Heart right ventricle (tissue), 16 donors: ENCODE results near the gene DYNC1LI1. TPM values are rescaled to one million over a fixed set of nuclear protein-coding genes. Genes with fewer than 3 reads are reported as not detected.

Experiments used
- ATAC-seq, 8 donors: fragments of 200-7000 bp; cut with Tn5 transposase; one replicate each; pipeline ENCODE4 v1.9.1; 2020; ENCODE audit warnings: mild to moderate bottlenecking in 8 of 8, moderate library complexity in 8 of 8, moderate number of reproducible peaks in 1 of 8
- DNase-seq, 2 donors: peaks; one replicate each; pipeline ENCODE4 v3.0.0-alpha.2; 2020
- H3K27ac ChIP-seq, 10 donors: fragments of 200-600 bp; sonication (generic) in 2 of 10; one replicate each; pipeline versions ENCODE4 v1.5.0 to v1.8.0; 2020 to 2022; ENCODE audit warnings: mild to moderate bottlenecking in 3 of 10
- H3K27me3 ChIP-seq, 7 donors: fragments of 200-600 bp; one replicate each; pipeline ENCODE4 v1.8.0; 2021 to 2022; ENCODE audit warnings: mild to moderate bottlenecking in 2 of 7
- H3K36me3 ChIP-seq, 9 donors: fragments of 200-600 bp; sonication (generic) in 1 of 9; one replicate each; pipeline versions ENCODE4 v1.5.0 to v1.8.0; 2020 to 2022; ENCODE audit warnings: mild to moderate bottlenecking in 2 of 9
- H3K4me1 ChIP-seq, 9 donors: fragments of 200-600 bp; sonication (generic) in 1 of 9; one replicate each; pipeline versions ENCODE4 v1.5.0 to v1.8.0; 2020 to 2022; ENCODE audit warnings: mild to moderate bottlenecking in 4 of 9
- H3K4me3 ChIP-seq, 10 donors: fragments of 200-600 bp; sonication (generic) in 2 of 10; one replicate each; pipeline versions ENCODE4 v1.5.0 to v1.8.0; 2020 to 2022; ENCODE audit warnings: mild to moderate bottlenecking in 7 of 10, moderate library complexity in 2 of 10
- H3K9me3 ChIP-seq, 11 donors: fragments of 200-600 bp in 10 of 11; sonication (generic) in 2 of 11; one replicate each; pipeline versions ENCODE4 v1.5.0 to v1.8.0; 2013 to 2022; ENCODE audit warnings: mild to moderate bottlenecking in 2 of 11, control low read depth in 1 of 11, moderate library complexity in 1 of 11
- CTCF ChIP-seq, 9 donors: fragments of 200-600 bp; sonication (generic) in 2 of 9; IDR thresholded peaks; one replicate each; pipeline versions ENCODE4 v1.5.0 to v1.8.0; 2021 to 2022; ENCODE audit warnings: antibody characterized with exemption in 9 of 9, mild to moderate bottlenecking in 5 of 9, moderate library complexity in 1 of 9
- WGBS, 2 donors: extraction: QIAGEN DNeasy Blood & Tissue Kit; methylation state at CpG; one replicate each; pipeline ENCODE4 v1.1.7; 2013; ENCODE audit warnings: inconsistent platforms in 1 of 2; 5-methylcytosine and 5-hydroxymethylcytosine counted together
- intact Hi-C, 10 donors: fragments of 100-400 bp; cut with DNase I; formaldehyde crosslinking; loops; one replicate each; pipeline versions ENCODE4 v1.11.1 to v1.14.2; 2022
- polyA plus RNA-seq, 2 donors: library from polyadenylated mRNA; stranded (reverse); fragments of 200-250 nt; gene quantifications; one replicate each; pipeline ENCODE4 v1.2.3, GENCODE V29; 2013
- total RNA-seq, 10 donors: library from RNA; stranded (reverse); fragmentation: NEBNext Ultra II Directional in 3 of 10; extraction: Animal tissue kit (Norgen Biotek cat#: 25700) in 3 of 10; gene quantifications; one replicate each; pipeline versions ENCODE4 v1.2.1 to v1.2.4, GENCODE V29; 2021 to 2023
- donor health status: Arrhythmogenic right ventricular cardiomyopathy.
- donor health status: ischemic (EF 13 %, LVEDD 7.1; RV severe dilation, severe dysfunction).
- donor health status: healthy with polysubstance abuse.
- donor health status: DM: no; HTN: yes; CAD: no.
- donor health status: DM: no; HTN: no; CAD: no.
- donor health status: ischemic (EF 25% LVEDD 6.9; RV normal size, moderate dysfunction).
- donor health status: ischemic (EF 25% LVEDD 5.7; RV mildly dilated, moderate dysfunction).
- donor health status: healthy.
- donor health status: DM: yes; HTN: yes; CAD: no.
- donor health status: Ischemic cardiomyopathy.
- donor health status: ischemic (EF 35%, LVEDD 5.7; RV mildly dilated, moderate dysfunction).
- donor health status: nonischemic (EF 11% LVEDD 7.7; RV severe dilation, severe dysfunction).
- donor health status: DM: yes; HTN: yes; CAD: no.
- donor health status: PGD.
- donor health status: ischemic (EF 29% LVEDD 5.4; RV normal size, mild dysfunction).
- donor health status: nonischemic (EF 23%, LVEDD 6.1; RV moderate dilation, normal function).

The DYNC1LI1 gene
- total and polyA plus RNA-seq, 12 donors = 23.4 to 69.9 (median 52.4) TPM

GRCh38 chr3:32498252-32498651 lies 72.4 kb downstream of the DYNC1LI1 start:
- ATAC-seq = no peak
- Histone ChIP-seq H3K36me3 (peaks cover 0 to 12% (median 0%) of the 10 kb centered on the region in 9 donors), H3K4me1 (peaks cover 0 to 77% (median 34%) of the 10 kb centered on the region in 9 donors), H3K27ac (peak overlapping the region in 1 of 10 donors; percentile 58), H3K4me3 (no peak overlapping the region), H3K9me3 (no peaks in the 10 kb centered on the region), H3K27me3 (no peaks in the 10 kb centered on the region)
- intact Hi-C loops = loop anchor here in 1 of 10 donors (5.0 kb wide), 1 partner anchor 956 kb away; no protein-coding TSS in a partner anchor
- no peak for TF ChIP-seq CTCF (IDR thresholded peaks at IDR 0.05)
- 83 to 94% methylated on average over 3 of the region's 3 CpGs for WGBS, 2 donors
- no peak for DNase-seq

GRCh38 chr3:32495609-32496008 lies 75.0 kb downstream of the DYNC1LI1 start:
- no peak for ATAC-seq
- H3K4me3 ChIP-seq = no peak overlapping the region
- no peaks in the 10 kb centered on the region for H3K9me3 ChIP-seq
- peaks cover 0 to 28% (median 0%) of the 10 kb centered on the region in 9 donors for H3K36me3 ChIP-seq
- no peak for TF ChIP-seq CTCF (IDR thresholded peaks at IDR 0.05)
- H3K27ac ChIP-seq = no peak overlapping the region
- no peaks in the 10 kb centered on the region for H3K27me3 ChIP-seq
- peaks cover 0 to 69% (median 25%) of the 10 kb centered on the region in 9 donors for H3K4me1 ChIP-seq
- 79% methylated on average over 2 of the region's 2 CpGs for WGBS, 2 donors
- intact Hi-C loops = loop anchor here in 1 of 10 donors (5.0 kb wide), 1 partner anchor 953 kb away; no protein-coding TSS in a partner anchor
- no peak for DNase-seq

- Histone ChIP-seq H3K9me3 (no peaks in the 10 kb centered on the region), H3K36me3 (peaks cover 0 to 31% (median 0%) of the 10 kb centered on the region in 9 donors), H3K27ac (no peak overlapping the region), H3K4me3 (no peak overlapping the region), H3K27me3 (no peaks in the 10 kb centered on the region), H3K4me1 (peaks cover 0 to 63% (median 20%) of the 10 kb centered on the region in 9 donors)
- no peak for ATAC-seq
- no peak for TF ChIP-seq CTCF (IDR thresholded peaks at IDR 0.05)
- DNase-seq = no peak
- intact Hi-C loops = loop anchor here in 1 of 10 donors (5.0 kb wide), 1 partner anchor 953 kb away; no protein-coding TSS in a partner anchor
These were observed 75.6 kb downstream of the DYNC1LI1 start for GRCh38 chr3:32495085-32495484.

- WGBS, 2 donors = 75 to 77% methylated on average over 3 of the region's 3 CpGs
- H3K4me3 ChIP-seq = no peak overlapping the region
- no peak for ATAC-seq
- peaks cover 0 to 50% (median 16%) of the 10 kb centered on the region in 9 donors for H3K4me1 ChIP-seq
- H3K27me3 ChIP-seq = no peaks in the 10 kb centered on the region
- H3K27ac ChIP-seq = no peak overlapping the region
- H3K9me3 ChIP-seq = no peaks in the 10 kb centered on the region
- no peak for TF ChIP-seq CTCF (IDR thresholded peaks at IDR 0.05)
- H3K36me3 ChIP-seq = peaks cover 0 to 36% (median 0%) of the 10 kb centered on the region in 9 donors
- DNase-seq = no peak
- intact Hi-C loops = no loop called here
These were observed 76.9 kb downstream of the DYNC1LI1 start for GRCh38 chr3:32493437-32494414.
